Colonic mucosa (tissue), 4 donors: ENCODE results near the gene MT1A. TPM values are rescaled to one million over a fixed set of nuclear protein-coding genes. Genes with fewer than 3 reads are reported as not detected.

Experiments
- DNase-seq: peaks from one replicate; pipeline ENCODE4 v3.0.0-alpha.2; 2020
- H3K27ac ChIP-seq: fragments of 200-600 bp; one replicate; pipeline ENCODE4 v1.8.0; 2021
- H3K27me3 ChIP-seq: fragments of 200-600 bp; one replicate; pipeline ENCODE4 v1.8.0; 2021
- H3K36me3 ChIP-seq: fragments of 200-600 bp; one replicate; pipeline ENCODE4 v1.8.0; 2021
- H3K4me1 ChIP-seq: fragments of 200-600 bp; one replicate; pipeline ENCODE4 v1.8.0; 2021; ENCODE audit warnings: mild to moderate bottlenecking
- H3K4me3 ChIP-seq: fragments of 200-600 bp; one replicate; pipeline ENCODE4 v1.8.0; 2021
- H3K9ac ChIP-seq, 2 donors: one replicate each; pipeline ENCODE4 v1.7.0; 2013; ENCODE audit warnings: control low read depth in 2 of 2, low read depth in 2 of 2, low read length in 2 of 2
- H3K9me3 ChIP-seq: fragments of 200-600 bp; one replicate; pipeline ENCODE4 v1.8.0; 2021
- intact Hi-C: fragments of 100-400 bp; cut with DNase I; formaldehyde crosslinking; loops from one replicate; pipeline ENCODE4 v1.14.1; 2022
- total RNA-seq, 2 donors: library from RNA; stranded (reverse); fragmentation: NEBNext Ultra II Directional in 1 of 2; extraction: Animal tissue kit (Norgen Biotek cat#: 25700) in 1 of 2; gene quantifications; one replicate each; pipeline ENCODE4 v1.2.1, GENCODE V29; 2021
- TF ChIP-seq, protein P1 (sequence below): fragments of 200-600 bp; IDR thresholded peaks from one replicate; pipeline ENCODE4 v1.8.0; 2022; ENCODE audit warnings: antibody characterized with exemption, mild to moderate bottlenecking
- donor health status: healthy.
- donor health status: DM: no; HTN: no; CAD: no.
- donor health status: DM: no; HTN: no; CAD: no.

Gene MT1A
- 10 to 100 TPM in 1 of 2 donors, 1 to 10 TPM in 1; 5.5 to 10.2 TPM for total RNA-seq

DNA sequence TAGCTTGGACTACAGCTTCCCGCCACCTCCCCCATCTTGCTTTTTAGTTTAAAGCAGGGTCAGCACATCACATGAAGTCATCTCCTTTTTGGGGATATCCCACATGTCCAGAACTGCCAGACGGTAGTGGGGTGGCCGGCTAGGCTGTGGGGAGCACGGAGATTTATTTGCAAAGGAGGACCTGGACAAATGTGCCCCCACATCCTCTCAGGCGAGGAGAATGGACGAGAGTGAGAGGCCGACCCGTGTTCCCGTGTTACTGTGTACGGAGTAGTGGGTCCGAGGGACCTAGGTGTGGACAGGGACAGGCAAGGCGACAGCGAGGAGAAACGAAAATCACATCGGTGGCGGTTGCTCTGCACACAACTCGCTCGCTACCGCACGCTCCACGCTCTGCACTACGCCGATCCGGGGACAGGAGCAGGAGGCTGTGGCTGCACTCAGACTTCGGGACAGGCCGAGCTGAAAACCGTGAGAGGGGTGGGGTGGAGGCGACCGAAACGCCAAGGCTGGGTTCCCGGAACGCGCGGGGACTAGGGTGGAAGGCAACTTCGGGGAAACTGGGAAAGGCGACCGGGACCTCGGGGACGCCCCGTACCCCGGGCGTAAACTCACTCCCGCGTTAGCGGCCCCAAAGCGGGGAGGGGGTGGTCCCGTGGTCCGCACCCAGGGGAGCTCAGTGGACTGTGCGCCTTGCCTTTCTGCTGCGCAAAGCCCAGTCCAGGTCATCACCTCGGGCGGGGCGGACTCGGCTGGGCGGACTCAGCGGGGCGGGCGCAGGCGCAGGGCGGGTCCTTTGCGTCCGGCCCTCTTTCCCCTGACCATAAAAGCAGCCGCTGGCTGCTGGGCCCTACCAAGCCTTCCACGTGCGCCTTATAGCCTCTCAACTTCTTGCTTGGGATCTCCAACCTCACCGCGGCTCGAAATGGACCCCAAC lies at the start of gene MT1A:
TSS of gene MT1A (plus strand) at position 853 of the 937 bp plus-strand sequence. CDS start at position 926, 73 bp downstream.
- Histone ChIP-seq H3K36me3 (no peaks in the 10 kb centered on the region), H3K27ac (no peak within 1 kb of the TSS), H3K27me3 (peaks cover 12% of the 10 kb centered on the region), H3K4me1 (no peaks in the 10 kb centered on the region), H3K9ac (peak within 1 kb of the TSS; percentile 58 to 63), H3K9me3 (no peaks in the 10 kb centered on the region), H3K4me3 (peak within 1 kb of the TSS; percentile 49)
- DNase-seq: peak; percentile 90
- intact Hi-C loops: no loop called here
- TF ChIP-seq, protein P1, sequence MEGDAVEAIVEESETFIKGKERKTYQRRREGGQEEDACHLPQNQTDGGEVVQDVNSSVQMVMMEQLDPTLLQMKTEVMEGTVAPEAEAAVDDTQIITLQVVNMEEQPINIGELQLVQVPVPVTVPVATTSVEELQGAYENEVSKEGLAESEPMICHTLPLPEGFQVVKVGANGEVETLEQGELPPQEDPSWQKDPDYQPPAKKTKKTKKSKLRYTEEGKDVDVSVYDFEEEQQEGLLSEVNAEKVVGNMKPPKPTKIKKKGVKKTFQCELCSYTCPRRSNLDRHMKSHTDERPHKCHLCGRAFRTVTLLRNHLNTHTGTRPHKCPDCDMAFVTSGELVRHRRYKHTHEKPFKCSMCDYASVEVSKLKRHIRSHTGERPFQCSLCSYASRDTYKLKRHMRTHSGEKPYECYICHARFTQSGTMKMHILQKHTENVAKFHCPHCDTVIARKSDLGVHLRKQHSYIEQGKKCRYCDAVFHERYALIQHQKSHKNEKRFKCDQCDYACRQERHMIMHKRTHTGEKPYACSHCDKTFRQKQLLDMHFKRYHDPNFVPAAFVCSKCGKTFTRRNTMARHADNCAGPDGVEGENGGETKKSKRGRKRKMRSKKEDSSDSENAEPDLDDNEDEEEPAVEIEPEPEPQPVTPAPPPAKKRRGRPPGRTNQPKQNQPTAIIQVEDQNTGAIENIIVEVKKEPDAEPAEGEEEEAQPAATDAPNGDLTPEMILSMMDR: no peak

DNA sequence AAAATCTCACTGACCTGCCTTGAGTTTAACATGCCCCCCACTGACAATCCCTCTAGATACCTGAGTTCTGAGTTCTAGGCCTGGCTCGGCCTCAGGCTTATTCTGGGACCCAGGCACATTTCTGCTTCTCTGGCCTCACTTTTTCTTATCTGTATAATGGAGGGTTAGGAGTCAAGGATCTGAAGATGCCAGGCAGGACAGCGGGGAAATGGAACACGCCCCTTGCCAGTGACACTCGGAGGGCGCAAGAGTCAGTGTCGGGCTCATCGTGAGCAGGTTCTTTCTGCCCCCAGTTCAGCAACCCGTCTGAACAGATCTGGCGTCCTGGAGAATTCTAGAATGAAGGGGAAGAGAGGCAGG lies 49.7 kb upstream of the MT1A start:
- DNase-seq: no peak
- Histone ChIP-seq H3K27me3 (peaks cover 18% of the 10 kb centered on the region), H3K9ac (no peak overlapping the region)

GRCh38 chr16:56589141-56590039 lies 49.1 kb upstream of the MT1A start, which contains the start of gene MT3:
TSS of gene MT3 (plus strand) at chr16:56589528. CDS start at chr16:56589591, 63 bp downstream.
- intact Hi-C loops: no loop called here
- Histone ChIP-seq H3K27me3 (peaks cover 18% of the 10 kb centered on the region), H3K36me3 (no peaks in the 10 kb centered on the region), H3K4me3 (peak within 1 kb of the TSS; percentile 37), H3K27ac (no peak within 1 kb of the TSS), H3K4me1 (peaks cover 6% of the 10 kb centered on the region), H3K9ac (peak within 1 kb of the TSS in 1 of 2 donors; percentile 49), H3K9me3 (no peaks in the 10 kb centered on the region)
- TF ChIP-seq, protein P1: no peak
- DNase-seq: peak; percentile 45

More for the DNA sequence above, 49.7 kb upstream of the MT1A start:
- Histone ChIP-seq H3K36me3 (no peaks in the 10 kb centered on the region), H3K9me3 (no peaks in the 10 kb centered on the region), H3K4me3 (peak overlapping the region; percentile 37), H3K4me1 (peaks cover 6% of the 10 kb centered on the region), H3K27ac (no peak overlapping the region)
- TF ChIP-seq, protein P1: no peak
- intact Hi-C loops: no loop called here

DNA sequence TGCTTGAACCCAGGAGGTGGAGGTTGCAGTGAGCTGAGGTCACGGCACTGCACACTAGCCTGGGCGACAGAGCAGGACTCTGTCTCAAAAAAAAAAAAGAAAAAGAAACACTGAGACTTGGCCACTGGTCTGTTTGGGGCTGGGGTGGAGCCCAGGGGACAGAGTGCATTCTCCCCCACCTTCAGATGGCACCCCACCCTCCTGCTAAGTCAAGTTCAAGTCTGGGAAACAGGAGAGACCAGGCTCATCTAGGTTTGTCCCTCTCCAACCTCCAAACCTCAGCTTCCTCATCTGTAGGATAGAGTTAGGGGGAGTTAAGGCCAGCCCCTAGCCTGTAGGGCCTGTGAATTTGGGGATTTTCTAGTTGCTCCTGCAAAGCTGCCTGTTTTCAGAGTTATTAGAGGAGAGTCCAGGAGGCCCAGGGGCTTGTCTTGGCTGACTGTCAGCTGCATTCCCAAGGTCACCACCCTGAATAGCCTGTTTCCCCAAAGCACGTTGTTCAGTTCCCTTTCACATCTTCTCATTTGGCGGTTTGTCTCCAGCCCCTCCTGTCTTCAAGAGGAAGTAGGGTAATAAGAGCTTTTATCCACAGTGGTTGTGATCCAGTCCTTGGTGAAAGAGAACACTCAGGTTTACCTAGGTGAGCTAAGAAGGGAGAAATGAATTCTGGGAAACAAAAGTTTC lies 46.9 kb upstream of the MT1A start:
- intact Hi-C loops: no loop called here

More for the DNA sequence above, 46.9 kb upstream of the MT1A start:
- Histone ChIP-seq H3K27ac (no peak overlapping the region), H3K4me3 (no peak overlapping the region), H3K36me3 (no peaks in the 10 kb centered on the region), H3K9ac (no peak overlapping the region), H3K9me3 (no peaks in the 10 kb centered on the region), H3K27me3 (peaks cover 18% of the 10 kb centered on the region), H3K4me1 (peaks cover 6% of the 10 kb centered on the region)
- TF ChIP-seq, protein P1: no peak
- no peak for DNase-seq
